AML-193 (cell line): ENCODE results near the gene MRPS26.
"Not testable (repeated sequence)": the region's sequence is repeated elsewhere in the genome, so short reads cannot be mapped to it uniquely, and the experiment has no call there.

Experiments used
- DNase-seq, 2 experiments: peaks; one replicate each; lab custom pipeline; 2025; lab: John Stamatoyannopoulos, UW

MRPS26 gene

DNA sequence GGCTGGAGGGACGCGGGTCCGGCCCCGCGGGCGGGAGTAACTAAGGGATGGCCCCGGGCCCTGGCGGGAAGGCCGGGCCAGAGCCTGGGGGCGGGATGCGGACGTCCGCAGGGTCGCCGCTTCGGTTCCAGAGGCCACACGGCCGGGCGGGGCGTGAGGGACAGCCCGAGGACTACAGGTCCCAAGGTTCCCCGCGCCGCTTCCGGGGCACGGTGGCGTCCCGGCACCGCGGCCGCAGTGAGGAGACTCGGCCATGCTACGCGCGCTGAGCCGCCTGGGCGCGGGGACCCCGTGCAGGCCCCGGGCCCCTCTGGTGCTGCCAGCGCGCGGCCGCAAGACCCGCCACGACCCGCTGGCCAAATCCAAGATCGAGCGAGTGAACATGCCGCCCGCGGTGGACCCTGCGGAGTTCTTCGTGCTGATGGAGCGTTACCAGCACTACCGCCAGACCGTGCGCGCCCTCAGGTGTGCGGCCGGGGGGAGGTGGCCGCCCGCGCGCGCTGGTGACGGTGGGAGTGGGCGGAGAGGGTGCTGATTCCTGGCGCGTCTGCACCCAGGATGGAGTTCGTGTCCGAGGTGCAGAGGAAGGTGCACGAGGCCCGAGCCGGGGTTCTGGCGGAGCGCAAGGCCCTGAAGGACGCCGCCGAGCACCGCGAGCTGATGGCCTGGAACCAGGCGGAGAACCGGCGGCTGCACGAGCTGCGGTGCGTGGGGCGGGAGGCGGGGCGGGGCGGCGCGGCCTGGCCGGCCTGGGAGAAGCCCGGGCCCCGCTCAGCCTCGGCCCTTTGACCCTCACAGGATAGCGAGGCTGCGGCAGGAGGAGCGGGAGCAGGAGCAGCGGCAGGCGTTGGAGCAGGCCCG, at the start of gene MRPS26:
Gene MRPS26, plus strand, starts transcription at position 237 of the 861 bp plus-strand sequence. Its CDS starts 17 bp downstream, at position 254.
- peak; percentile 85 to 94 for DNase-seq

DNA sequence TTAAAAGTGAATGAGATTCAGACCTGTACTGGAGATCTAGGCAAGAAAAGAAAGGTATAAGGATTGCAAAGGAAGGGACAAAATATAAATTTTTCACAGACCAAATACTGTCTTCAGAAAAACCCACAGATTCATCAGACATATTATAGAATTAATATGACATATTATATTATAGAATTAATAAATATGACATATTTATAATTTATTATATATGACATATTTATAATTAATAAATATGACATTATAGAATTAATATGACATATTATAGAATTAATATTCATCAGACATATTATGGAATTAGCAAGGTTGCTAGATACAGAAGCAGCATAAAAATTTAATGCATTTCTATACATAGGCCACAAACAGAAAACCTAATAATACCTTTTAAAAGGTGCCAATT, 47.1 kb upstream of the MRPS26 start:
- no peak for DNase-seq

DNA sequence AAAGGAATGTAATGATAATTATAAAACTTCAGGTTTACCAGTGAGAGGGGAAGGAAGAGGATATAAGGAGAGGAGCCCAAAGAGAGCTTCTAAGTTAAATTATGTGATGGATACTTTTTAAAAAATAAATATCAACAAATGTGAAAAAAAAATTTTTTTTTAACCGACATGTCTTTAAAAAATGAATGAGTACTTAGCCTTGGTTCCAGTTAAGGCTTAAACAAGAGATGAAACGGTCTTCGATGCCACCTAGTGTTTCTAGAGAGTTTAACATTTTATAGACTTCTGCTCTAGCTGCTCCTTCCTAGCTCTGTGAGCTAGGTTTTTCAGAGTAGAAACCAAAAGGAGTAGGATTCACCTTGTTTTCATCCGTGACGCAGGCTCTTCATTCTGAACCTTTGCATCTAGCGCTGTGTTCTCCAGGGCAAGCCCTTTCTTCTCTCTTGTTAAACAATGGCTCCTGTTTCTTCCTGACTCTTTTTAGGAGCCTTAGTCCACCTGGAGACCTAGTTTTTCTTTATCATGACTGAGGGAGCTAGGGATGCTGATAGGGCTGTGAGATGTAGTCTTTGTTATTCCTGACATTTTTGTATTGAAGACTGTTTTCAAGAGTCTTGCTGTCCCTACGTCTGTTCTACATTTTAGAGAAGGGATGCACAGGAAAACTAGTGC, 44.9 kb upstream of the MRPS26 start:
- DNase-seq: peak; percentile 71 to 78

DNA sequence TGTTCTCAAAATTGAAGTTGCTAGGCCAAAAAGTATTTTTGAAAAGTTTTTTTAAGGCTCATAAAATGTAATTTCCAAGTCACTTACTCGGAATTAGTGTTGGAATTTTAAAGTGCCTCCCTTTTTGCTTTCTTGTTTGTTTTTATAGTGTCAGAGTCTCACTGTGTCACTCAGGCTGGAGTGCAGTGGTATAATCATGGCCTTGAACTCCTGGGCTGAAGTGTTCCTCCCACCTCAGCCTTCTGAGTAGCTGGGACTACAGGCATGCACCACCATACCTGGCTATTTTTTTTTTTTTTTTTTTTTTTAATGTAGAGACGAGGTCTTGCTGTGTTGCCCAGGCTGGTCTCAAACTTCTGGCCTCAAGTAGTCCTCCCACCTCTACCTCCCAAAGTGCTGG, 42.4 kb upstream of the MRPS26 start:
- DNase-seq: no peak

DNA sequence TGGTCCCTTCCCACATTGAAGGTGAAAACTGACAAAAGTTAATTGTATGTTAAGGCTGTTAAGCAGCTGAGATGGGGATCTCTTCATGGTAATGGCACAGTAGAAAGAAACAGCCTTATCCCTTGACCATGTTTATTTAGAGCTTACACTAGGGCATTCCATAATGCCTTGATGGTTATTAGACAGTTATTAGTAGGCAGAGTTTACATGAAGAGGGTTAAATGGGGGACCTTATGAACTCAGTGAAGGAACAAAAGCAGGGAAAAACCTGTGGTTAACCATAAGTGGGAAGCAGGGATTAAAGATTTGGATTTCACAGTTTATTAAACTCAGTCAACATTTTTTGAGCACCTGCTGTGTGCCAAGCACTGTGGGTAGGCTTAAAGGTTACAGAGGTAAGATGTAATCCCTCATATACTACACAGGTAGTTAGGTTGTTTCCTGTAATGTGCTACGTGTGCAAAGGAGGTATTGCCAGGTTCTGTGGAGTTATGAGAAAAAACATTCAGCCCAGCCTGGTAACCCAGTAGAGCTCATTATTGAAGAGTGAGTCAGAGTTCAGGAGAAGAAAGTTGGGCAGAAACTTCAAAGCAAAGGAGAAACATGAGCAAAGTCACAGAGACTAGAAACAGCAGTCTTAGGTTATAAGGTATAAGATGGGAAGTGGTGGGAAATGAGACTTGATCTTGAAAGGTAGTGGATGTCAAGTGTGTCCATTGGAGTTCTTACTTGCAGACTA, 34.7 kb upstream of the MRPS26 start:
- DNase-seq: no peak

DNA sequence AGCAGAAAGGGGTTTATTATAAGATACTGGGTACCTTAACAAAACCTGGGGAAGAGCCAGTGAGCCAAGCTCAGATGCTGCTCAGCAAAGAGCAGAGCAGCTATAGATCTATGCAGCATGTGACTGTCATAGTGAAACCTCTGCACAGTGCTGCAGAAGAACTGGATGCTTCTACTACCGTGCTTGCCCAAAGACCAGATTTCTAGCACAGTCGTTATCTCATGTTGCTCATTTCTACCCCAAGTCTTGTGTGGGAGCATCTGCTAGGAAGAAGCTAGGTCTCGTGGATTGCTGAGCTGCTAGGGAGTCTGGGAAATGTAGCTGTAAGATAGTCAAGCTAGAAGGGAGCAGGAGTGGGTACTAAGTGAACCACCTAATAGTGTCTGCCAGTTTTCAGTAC, 34.1 kb upstream of the MRPS26 start:
- DNase-seq: no peak

DNA sequence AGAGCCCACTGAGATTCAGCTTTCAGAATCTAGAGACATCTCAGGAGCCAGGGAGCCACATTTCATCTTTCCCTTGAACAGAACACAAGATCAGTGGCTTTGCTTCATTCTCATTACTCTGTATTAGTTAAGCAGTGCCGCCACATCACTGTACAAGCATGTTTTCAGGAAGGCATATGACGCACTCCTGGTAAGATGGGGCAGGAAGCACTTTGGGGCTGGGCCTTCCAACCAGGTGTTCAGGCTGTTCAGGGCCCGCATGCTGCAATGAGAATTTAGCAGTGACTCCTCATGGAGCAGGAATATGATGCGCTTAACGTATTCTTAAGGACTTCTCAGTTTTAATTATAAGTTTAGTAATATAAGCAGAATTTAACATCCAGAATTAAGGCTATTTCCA, 32.1 kb upstream of the MRPS26 start:
- DNase-seq: no peak

DNA sequence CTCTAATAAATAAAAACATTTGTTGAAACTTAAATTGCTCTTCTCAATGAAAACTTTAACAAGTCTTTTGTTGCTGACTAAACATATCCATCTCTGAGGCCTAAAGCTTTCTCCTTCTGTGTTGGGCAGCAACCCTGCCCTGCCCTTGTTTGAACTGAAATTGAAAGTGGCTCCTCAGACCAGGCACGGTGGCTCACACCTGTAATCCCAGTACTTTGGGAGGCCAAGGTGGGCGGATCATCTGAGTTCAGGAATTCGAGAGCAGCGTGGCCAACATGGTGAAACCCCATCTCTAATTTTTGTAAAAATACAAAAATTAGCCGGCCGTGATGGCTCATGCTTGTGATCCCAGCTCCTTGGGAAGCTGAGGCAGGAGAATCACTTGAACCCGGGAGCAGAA, 31.7 kb upstream of the MRPS26 start:
- no peak for DNase-seq

DNA sequence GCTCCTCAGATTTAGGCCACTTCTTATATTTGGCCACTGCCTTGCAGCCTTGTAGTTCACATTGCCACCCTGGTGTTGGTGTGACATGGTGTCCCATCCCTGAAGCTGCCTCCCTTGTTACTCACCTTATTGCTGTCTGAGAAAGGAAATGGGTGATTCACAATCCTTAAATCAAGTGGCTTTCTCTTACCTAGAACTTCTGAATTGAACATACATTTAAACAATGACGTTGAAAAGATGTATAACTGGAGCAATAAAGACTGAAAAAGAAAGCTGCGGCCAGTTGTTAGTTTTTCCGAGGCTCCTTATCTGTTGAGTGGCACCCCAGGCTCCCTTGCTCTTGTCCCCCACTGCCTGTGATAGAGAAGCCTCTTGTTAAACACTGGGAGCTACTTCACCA, 31.2 kb upstream of the MRPS26 start:
- no peak for DNase-seq

DNA sequence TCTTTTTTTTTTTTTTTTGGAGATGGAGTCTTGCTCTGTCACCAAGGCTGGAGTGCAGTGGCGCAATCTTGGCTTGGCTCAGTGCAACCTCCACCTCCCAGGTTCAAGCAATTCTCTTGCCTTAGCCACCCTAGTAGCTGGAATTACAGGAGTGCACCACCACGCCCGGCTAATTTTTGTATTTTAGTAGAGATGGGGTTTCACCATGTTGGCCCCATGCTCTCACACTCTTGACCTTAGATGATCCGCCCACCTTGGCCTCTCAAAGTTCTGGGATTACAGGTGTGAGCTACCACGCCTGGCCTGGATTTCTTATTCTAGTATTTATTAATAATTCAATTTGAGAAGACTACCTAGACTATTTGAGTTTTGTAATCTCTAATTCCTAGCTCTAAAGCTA, 30.6 kb upstream of the MRPS26 start:
- not testable (repeated sequence) for DNase-seq

DNA sequence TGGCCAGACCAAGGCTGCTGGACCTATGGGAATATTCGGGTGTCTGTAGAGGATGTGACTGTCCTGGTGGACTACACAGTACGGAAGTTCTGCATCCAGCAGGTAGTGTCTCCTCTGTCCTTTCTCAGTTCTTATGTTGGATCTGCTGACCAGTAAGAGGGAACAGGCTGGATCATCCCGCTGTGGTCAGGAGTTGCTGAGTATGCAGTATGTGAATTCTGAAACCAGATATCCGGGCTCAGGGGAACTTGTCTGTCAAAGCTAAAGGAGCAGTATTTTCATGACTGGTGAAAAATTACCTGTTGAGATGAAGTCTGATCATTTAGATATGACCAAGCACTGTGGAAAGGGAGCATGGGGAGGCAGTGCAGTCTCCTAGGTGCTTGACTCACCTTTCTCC, 24.5 kb upstream of the MRPS26 start:
- DNase-seq: no peak

DNA sequence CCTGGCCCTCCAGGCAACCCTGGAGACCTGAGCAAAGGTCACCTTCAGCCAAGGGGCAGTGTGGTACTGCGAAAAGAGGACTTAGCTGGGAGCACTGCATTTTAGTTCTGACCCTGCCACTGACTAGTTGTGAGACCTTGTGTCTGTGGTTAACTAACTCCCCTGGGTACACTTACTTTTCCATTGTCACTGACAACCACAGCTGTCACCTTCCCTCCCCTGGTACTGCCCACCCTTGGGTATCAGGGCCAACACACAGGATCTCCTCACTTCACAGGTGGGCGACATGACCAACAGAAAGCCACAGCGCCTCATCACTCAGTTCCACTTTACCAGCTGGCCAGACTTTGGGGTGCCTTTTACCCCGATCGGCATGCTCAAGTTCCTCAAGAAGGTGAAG, 24.1 kb upstream of the MRPS26 start:
- no peak for DNase-seq

DNA sequence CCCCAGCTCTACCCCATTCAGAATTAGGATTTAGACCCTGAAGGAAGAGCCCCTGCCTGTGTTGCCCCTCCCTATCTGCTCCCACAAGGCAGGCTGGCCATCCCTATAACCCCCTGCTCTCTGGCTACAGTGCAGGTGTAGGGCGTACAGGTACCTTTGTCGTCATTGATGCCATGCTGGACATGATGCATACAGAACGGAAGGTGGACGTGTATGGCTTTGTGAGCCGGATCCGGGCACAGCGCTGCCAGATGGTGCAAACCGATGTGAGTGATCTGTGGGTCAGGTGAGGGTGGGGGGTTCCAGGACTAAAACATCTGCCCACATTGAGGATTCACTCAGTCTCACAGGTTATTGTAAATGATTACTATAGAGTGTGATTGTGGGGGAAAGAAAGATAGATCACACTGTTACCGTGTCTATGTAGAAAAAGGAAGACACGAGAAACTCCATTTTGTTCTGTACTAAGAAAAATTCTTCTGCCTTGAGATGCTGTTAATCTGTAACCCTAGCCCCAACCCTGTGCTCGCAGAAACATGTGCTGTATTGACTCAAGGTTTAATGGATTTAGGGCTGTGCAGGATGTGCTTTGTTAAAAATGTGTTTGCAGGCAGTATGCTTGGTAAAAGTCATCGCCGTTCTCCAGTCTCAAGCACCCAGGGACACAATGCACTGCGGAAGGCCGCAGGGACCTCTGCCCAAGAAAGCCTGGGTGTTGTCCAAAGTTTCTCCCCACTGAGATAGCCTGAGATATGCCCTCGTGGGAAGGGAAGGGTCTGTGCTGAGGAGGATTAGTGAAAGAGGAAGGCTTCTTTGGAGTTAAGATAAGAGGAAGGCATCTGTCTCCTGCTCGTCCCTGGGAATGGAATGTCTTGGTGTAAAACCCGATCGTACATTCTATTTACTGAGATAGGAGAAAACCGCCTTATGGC, 23.0 kb upstream of the MRPS26 start:
- not testable (repeated sequence) for DNase-seq

DNA sequence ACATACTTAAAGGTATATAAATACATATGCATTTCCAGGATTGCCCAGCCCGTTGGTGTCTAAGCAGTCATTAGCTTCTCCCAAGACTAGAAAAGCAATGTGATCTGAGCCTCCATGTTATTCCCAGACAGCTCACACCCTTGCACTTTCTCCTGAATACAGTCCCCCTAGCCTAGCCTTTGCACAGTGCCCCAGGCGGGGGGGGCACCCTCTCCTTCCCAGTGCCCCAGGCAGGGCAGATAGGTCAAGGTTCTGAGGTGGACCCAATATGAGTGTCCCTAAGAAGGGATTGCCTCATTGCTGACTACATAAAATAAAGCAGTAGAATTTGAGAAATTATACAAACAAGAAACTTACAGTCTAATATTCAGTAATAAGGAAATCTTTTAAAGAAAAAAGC, 17.9 kb upstream of the MRPS26 start:
- DNase-seq: no peak

DNA sequence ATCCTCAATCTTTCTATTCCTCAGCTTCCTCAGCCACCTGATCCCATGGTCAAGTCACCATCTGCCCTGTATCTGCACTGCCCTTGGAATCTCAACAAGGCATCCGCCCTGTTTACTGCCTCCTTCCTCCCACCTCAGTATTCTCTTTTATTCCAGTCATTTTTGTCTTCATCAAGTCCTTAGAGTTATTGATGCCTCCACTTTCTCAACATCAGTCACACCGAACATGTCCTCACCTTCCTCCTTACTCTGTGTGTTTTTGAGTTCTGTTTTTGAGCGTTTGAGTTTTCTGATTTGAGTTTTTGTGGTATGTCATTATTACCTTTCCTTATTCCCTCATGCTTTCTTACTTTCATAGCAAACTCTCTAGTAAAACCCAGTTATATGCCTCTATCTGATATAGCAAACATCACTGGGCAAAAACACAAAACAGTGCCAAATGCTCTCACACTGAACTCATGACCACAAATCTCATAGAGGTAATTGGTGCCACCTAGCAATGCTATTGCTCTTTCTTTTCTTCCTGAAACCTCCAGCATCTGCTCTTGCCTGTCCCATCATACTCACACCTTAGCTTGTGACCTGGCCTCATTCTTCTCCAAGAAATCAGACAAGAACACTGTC, 14.2 kb upstream of the MRPS26 start:
- DNase-seq: no peak

DNA sequence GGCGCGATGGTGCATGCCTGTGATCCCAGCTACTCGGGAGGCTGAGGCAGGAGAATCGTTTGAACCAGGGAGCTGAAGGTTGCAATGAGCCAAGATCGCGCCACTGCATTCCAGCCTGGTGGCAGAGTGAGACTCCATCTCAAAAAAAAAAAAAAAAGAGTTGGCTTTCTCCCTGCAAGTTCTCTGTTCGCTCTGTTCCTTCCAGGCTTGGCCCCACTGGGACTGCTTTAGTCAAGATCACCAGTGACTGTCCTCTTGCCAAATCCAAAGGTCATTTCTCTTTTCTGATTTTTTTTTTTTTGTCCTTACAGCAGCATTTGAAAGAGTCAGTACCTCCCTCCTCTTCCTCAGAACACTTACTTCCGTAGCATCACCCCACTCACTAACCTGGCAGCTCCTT, 13.2 kb upstream of the MRPS26 start:
- DNase-seq: no peak

DNA sequence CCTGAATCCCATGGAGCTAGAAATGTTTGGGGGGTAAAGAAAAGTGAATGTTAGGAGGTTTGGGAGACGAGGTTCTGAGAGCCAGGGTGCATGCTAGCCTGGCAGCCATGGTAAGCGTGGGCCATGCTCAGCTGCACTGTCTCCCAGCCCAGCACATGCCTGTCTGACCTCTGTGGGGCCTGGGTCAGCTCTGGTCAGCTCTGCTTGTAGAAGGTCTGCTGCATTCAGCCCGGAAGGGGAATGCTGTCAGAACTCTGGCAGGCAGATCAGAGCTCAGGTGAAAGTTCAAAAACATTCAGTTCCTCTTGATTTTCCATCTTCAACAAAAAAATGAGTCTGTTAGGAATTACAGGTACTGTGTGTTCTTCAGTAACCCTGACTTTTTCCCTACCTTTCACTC, 8.2 kb upstream of the MRPS26 start:
- DNase-seq: no peak

DNA sequence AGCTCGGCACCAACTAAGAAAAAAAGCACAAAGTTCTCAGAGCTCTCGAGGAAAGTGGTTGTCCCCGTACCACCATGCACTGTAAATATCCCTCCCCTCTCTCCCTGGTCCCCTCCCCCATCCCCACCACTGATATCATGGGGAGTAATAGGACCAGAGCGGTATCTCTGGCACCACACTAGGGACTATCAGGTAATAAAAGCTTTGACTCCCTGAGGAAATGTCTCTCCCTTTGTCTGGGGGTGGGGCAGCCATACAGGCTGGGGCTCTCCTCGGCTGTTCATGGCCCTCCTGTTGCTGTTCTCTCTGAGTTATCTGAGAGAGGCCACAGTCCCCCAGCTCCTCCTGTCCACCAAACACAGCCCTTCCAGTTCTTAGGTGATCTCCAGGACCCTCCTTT, 7.4 kb upstream of the MRPS26 start:
- DNase-seq: no peak

DNA sequence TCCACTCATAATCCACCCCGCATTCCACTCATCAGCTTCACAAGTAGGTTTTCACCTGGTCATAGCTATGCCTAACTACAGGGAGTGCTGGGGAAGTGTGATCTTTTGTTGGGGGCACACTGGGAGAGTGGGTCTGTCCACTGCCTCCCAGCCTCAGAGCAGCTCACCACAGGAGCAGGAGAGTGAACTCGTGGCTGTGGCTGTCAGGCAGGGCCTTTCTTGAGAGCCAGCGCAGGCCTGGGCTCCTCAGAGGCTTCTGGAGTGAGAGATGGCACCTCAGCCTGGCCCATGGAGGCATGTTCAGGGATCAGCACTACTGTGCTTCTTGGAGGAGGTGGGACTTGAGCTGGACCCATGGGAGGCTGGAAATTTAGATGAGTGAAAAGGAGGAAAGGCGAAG, 6.4 kb upstream of the MRPS26 start:
- no peak for DNase-seq

DNA sequence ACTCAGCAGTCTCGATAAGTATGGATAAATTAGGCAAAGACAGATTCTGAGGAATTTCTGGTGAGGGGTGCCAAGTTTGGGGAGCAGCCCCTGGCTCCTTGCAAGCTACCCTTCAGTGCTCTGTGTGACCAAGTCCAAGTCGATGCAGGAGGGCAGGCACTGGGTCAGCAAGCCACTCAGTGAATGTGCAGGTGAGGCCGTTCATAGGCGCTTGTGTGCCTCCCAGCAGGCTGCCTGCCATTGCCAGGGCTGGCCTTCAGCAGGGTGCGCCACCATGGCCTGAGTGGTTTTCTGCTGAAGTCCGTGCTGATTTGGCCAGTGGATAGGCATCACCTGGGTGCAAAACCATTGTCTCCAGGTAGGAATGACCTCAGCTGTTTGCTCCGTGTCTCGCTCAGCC, 5.8 kb upstream of the MRPS26 start:
- no peak for DNase-seq

DNA sequence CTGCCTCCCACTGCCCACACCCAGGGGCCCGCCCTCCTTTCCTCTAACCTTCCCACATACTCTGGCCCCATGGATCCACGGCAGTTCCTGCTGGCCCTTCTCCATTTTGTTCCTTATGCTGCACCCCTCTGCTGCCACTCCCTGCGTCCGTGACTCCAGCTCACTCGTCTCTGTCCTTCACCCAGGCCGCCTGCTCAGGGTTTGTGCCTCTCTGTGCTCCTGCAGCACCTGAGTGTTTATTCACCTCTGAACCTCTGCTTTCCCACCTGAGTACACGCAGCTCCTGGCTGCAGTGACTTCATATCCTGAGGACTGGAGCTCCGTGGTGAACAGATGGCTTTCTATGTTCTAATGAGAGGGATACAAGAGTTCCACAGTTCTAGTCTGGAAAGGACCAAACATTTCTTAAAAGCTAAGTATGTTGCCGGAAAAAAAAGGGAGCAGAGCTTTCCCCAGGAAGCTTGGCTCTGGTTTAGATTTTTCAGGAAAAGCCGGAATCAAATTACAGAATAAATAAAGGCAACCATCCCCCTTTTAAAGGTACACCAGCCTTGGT, 3.9 kb upstream of the MRPS26 start:
- DNase-seq: no peak
